GM12874 (cell line): ENCODE data around the gene SARDH.

ENCODE experiments used
- TF ChIP-seq, protein P1 (sequence below): IDR thresholded peaks from 2 replicates; pipeline ENCODE4 v1.5.1; 2011; ENCODE audit warnings: low read depth, mild to moderate bottlenecking, control low read depth, low read length, moderate library complexity; ENCODE audit not compliant: insufficient read depth

The SARDH gene

DNA sequence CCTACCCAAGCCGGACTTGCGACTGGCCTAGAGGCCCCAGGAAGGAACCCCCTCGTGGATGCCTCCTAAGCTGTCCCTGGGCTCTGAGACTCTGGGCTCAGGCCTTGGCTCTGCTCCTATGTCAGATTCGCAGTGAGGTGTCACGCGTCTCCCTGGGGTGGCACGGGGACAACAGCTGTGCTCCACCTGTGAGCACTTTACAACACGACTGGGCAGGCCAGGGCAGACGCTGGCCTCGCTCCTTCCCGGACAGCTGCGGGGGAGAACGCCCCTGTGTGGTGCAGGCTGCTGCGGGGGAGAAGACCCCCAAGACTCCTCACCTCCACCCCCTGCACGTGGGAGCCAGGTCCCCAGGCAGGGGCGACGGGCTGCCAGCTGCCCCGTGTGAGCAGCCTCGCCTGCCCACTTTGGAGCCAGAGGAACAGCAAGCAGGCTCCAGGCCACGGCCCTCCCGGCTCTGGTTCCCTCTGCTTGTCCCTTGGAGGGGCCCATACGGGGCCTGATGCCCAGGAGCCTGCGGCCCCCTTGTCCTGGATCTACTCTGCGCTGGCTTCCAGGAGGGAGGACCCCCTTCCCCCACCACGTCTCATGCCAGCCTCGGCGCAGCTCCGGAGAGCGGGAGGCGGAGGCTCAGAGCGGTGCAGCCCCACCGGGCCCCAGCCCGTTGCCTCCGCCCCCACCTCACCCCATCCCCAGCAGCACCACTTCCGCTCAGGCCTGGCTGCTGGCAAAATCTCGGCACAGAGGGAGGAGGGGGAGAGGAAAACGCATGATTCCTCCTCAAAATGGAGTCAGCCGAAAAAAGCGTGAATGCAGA lies 36.0 kb downstream of the SARDH start:
- TF ChIP-seq, protein P1, sequence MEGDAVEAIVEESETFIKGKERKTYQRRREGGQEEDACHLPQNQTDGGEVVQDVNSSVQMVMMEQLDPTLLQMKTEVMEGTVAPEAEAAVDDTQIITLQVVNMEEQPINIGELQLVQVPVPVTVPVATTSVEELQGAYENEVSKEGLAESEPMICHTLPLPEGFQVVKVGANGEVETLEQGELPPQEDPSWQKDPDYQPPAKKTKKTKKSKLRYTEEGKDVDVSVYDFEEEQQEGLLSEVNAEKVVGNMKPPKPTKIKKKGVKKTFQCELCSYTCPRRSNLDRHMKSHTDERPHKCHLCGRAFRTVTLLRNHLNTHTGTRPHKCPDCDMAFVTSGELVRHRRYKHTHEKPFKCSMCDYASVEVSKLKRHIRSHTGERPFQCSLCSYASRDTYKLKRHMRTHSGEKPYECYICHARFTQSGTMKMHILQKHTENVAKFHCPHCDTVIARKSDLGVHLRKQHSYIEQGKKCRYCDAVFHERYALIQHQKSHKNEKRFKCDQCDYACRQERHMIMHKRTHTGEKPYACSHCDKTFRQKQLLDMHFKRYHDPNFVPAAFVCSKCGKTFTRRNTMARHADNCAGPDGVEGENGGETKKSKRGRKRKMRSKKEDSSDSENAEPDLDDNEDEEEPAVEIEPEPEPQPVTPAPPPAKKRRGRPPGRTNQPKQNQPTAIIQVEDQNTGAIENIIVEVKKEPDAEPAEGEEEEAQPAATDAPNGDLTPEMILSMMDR: no peak

- TF ChIP-seq, protein P1: no peak
Measured at GRCh38 chr9:133701321-133701980, 36.7 kb downstream of the SARDH start.

DNA sequence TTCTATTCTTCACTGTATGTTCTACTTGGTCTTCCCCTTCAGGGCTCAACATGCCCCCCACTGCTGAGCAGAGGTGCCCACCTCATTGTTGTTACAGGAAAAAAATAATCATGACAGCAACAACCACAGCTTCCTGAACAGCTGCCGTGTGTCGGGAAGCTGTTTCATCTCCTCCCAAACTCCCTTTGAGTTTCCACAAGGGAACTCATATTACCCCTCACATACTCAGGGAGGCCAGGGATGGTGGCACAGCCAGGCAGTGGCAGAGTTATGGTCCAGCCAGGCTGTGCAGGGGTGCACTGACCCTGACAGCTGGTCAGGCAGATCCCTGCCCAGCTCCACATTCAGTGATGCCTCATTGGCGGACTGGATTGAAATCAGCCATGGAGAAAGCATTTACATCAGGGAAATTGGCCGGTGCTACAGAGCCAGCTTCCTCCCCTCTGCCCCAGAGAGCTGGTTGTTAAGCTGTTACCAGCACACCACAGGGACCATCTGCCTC lies 37.3 kb downstream of the SARDH start:
- TF ChIP-seq, protein P1: no peak

GRCh38 chr9:133699546-133699945 lies 38.6 kb downstream of the SARDH start:
- TF ChIP-seq, protein P1: no peak

DNA sequence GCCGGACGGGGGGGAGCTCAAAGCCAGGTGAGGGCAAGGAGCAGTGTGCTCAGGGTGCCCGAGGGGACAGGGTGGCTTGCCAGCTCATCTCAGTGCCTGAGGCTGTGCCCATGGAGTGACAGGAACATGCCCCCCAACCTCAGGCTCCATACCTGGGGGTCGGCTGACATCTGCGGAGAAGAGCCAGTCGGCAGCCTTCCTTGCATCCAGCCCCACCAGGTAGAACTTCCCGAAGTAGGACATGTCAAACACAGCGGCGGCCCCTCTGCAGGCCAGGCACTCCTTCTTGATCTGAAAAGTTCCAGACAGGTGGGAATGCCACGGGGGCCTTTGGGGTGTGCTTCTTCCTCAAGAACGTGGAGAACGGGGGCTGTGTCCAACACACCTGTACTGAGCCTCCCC lies 42.1 kb downstream of the SARDH start:
- TF ChIP-seq, protein P1: no peak

GRCh38 chr9:133694686-133695085 lies 43.5 kb downstream of the SARDH start:
- TF ChIP-seq, protein P1: no peak

- TF ChIP-seq, protein P1: no peak
Measured at GRCh38 chr9:133693703-133694529, 44.2 kb downstream of the SARDH start.
